ENCODE measurements around the gene ABHD10. TPM values are rescaled to one million over a fixed set of nuclear protein-coding genes. Genes with fewer than 3 reads are reported as not detected.

The ABHD10 gene
- total RNA-seq, 1 donor from 2014 or later = 85.6 TPM

- DNase-seq (ENCODE audit: low spot score in 2 of 2) = no peak
- FAIRE-seq = no peak
Measured at GRCh38 chr3:111999484-112000324, 20.9 kb downstream of the ABHD10 start.

DNA sequence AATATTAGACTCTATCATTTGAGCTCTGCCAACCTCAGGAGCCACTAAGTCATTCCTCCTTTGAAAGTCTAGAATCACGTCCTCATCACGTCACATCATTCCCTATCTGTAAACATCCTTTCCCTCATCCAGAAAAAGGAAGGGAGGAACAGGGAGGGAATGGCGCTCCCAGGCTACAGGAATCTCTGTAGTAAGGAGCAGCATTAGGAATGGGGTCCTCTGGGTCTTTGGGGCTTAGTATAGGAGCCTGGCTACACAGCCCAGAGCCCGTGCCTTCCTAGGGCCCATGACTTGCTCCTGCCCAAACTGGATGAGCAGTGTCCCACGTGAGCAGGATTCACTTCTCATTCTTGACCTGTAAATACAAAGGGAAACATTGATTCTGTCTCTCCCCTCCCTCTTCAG lies 21.5 kb downstream of the ABHD10 start:
- FAIRE-seq (no peak), DNase-seq (ENCODE audit: low spot score in 2 of 2) (no peak)

GRCh38 chr3:112000966-112001365 lies 22.1 kb downstream of the ABHD10 start:
- DNase-seq (ENCODE audit: low spot score in 2 of 2) (no peak), FAIRE-seq (no peak)

- FAIRE-seq = no peak
- no peak for DNase-seq (ENCODE audit: low spot score in 2 of 2)
Measured at GRCh38 chr3:112001526-112001925, 22.7 kb downstream of the ABHD10 start.

- FAIRE-seq (no peak), DNase-seq (ENCODE audit: low spot score in 2 of 2) (no peak)
Measured at GRCh38 chr3:112002096-112002971, 23.5 kb downstream of the ABHD10 start.

DNA sequence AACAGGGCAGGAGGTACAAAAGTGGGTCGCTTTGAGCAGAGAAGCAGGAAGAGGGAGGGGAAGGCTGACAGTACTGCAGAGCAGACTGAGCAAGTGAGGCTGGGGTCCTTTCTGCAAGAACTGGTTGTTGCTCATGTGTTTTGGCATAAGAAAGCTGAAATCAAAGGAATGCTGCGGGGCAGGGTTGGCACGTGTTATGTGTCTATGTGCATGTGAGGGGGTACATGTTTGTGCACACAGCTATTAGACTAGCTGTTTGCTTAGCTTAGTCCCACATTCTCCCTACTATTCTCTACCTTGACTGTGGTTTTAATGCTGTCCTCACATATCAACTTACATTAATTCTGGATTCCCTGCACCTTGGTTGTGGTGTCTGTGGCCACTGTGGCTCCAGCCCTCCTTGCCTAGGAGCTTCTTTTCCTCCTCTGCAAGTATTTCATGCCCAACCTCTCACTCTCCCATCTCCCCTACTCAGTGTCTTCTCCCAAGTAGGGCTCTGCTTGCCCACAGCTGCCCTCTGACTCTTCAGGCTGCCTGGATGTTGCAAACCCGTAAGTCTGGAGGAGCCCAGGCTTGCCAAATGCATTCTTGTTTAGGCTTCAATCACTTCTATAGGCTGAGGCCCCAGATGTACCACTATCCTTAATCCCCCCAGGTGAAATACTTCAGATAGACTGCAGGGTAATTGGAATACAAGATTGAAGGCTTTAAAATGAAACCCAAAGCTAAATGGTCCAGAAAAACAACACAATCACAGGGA lies 24.7 kb downstream of the ABHD10 start:
- DNase-seq (ENCODE audit: low spot score in 2 of 2) = no peak

DNA sequence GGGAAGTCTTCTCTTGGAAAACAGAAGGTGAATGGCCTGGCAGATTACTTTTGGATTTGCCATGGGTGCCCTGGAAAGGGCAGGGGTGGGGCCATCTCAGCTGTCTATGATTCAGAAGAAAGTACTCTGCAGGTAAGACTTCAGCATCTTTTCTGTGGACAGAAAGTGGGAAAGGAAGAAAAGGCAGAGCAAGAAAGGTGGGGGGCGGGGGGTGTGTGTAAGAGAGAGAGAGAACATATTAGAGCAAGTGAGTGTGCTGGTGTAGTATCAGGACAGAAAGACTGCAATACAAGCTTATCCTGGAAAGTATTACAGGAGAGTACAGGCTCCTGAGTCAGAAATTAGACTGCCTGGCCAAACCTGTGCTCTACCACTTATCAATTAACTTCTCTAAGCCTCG lies 25.4 kb downstream of the ABHD10 start:
- no peak for DNase-seq (ENCODE audit: low spot score in 2 of 2)
- no peak for FAIRE-seq

More for the DNA sequence above, 24.7 kb downstream of the ABHD10 start:
- no peak for FAIRE-seq

GRCh38 chr3:112004669-112005068 lies 25.8 kb downstream of the ABHD10 start:
- FAIRE-seq = no peak
- no peak for DNase-seq (ENCODE audit: low spot score in 2 of 2)

DNA sequence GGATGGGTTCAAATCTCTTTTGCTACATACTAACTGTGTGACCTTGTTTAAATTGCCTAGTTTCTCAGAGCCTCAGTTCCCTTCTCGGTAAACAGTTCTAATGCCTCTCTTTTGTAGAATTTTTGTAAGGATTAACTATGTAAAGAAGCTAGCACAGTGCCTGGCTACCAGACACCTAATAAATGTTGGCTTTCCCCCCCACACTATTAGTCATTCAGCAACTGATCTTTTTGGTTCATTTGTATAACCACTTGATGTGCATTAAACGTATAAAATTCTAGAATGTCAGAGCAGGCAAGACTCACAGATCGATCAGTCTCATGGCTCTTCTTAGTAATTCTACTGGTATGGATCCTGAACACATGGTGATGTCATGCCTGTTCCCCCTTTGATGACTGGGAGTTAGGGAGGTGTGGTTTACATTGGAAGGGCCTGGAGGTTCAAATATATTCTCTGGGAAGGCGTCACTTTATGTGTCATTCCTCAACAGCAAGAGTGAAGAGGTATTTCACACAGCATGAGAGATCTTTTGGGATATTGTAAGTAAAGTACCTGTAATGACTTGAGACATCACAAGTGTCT lies 26.4 kb downstream of the ABHD10 start:
- no peak for FAIRE-seq

DNA sequence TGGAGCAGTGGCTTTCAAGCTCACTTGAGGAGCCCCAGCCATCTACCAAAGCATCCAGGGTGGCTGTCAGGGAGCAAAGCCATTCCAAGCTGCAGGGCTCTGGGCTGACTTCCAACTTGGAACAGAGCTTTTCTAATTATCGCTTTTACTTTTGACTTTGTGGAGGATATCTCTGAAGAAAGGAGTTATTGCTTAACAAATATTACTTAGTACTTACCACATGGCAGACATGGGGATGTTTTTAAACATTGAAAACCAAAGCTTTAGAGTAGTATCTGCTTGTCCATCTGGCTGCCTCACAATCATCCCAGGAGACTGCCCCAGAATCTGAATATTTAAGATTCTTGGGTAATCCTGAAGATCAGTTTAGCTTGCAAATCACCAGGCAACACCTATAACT lies 28.8 kb downstream of the ABHD10 start:
- FAIRE-seq = no peak
- DNase-seq (ENCODE audit: low spot score in 2 of 2) = no peak

More for the DNA sequence above, 26.4 kb downstream of the ABHD10 start:
- no peak for DNase-seq (ENCODE audit: low spot score in 2 of 2)

GRCh38 chr3:112009670-112010069 lies 30.8 kb downstream of the ABHD10 start:
- FAIRE-seq = no peak
- DNase-seq (ENCODE audit: low spot score in 2 of 2) = no peak

- no peak for DNase-seq (ENCODE audit: low spot score in 2 of 2)
- FAIRE-seq = no peak
Measured at GRCh38 chr3:112010636-112011035, 31.8 kb downstream of the ABHD10 start.

- DNase-seq (ENCODE audit: low spot score in 2 of 2) (no peak), FAIRE-seq (no peak)
Measured at GRCh38 chr3:112011376-112011940, 32.6 kb downstream of the ABHD10 start.

DNA sequence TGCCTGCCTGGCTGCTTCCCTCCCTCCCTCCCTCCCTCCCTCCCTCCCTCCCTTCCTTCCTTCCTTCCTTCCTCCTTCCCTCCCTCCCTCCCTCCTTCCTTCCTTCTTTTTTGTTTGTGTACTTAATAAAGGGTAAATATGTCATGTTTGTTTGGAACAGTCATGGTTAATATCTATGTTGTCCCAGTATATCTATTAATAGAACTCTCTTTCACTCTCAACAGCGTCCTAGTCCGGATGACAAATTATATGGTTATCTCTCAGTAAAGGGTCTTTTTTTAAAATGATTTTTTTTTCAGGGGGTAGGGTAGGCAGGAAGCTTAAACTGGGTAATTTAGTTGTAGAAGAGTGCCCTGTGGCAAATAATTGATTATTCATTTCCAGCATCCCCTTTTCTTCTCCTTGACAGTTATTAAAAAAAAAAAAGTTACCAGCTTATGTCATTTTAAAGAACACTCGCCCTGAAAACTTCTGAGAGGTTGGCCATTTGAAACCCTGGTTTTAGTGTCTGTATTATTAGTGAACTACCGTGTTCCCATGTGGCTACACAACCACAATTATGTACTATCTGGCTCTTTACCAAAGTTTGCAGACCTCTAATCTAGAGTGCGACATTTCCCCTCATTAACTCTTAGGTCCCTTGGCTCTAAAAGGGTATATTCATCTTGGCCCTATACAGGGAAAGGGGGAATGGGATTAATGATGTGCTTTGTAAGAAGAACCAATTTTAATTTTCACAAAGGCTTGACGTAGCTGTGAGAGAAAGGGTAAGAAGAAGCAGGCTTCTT lies 33.6 kb downstream of the ABHD10 start:
- FAIRE-seq (no peak), DNase-seq (ENCODE audit: low spot score in 2 of 2) (no peak)

DNA sequence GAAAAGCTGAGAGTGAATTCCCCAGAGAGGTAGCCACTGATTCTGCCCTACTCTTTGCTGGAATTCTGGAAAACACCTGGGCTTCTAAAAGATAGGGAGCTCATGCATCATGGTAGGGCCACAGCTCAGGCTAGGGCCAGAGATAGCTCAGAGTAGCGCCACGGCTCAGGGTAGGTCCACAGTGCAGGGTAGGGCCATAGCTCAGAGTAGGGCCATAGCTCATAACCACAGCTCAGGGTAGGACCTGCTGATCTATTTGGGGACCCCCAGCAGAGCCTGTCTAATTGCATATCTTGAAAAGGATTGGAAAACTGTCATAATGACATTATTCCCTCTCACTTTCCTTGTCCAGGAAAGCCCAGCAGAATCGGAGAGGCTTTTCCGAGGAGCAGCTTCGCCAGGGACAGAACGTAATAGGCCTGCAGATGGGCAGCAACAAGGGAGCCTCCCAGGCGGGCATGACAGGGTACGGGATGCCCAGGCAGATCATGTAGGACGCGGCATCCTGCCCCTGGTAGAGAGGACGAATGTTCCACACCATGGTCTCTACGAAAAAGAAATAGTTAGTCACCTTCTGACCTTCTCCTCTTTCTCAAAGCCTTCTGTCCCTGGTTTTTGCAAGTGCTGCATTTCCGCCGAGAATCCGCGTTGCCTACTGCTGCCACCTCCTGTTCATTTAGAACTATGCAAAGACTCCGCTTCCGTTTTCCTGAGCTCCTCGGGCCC lies 34.4 kb downstream of the ABHD10 start:
- FAIRE-seq (peak; percentile 72), DNase-seq (ENCODE audit: low spot score in 2 of 2) (peak in 1 of 2 donors; percentile 18)

DNA sequence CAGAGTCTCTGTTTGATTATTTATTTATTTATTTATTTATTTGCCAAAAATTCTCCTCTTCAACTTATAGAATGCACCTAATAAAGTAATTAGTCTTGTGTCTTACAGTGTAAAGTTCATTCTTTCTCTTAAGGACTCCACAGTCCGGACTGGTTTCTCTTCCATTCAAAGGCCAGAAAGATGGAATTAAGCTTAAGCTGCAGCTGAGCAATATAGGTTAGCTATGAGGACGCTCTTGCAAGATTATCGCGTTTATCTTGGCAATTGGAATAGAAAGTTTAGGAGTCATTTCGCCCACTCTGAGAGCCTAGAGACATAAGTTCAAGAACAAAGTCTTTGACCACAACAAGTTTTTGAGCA lies 34.9 kb downstream of the ABHD10 start:
- no peak for FAIRE-seq
- DNase-seq (ENCODE audit: low spot score in 2 of 2) = no peak

DNA sequence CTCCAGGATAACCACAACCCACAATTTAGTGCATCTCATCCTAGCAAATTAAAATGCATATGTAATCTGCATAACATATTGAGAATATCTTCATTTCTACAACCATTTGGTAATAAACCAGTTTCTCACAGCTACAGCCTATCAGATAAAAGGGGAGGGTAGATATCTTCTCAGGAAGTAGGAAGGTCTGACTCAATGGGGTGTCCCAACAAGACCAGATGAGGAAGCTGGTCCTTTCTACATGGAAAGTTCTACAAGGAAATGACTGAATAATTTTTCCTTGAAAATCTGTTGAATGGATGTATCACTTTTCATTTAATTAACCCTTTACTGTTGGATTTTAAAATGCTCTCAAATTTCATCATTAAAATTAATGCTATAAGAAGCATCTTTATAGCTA lies 38.3 kb downstream of the ABHD10 start:
- DNase-seq (ENCODE audit: low spot score in 2 of 2) (no peak), FAIRE-seq (no peak)

GRCh38 chr3:112018712-112019111 lies 39.9 kb downstream of the ABHD10 start:
- FAIRE-seq (no peak), DNase-seq (ENCODE audit: low spot score in 2 of 2) (no peak)

- DNase-seq (ENCODE audit: low spot score in 2 of 2) (no peak), FAIRE-seq (no peak)
Measured at GRCh38 chr3:112019716-112020115, 40.9 kb downstream of the ABHD10 start.
